GM12891 (cell line): ENCODE measurements around the gene SRXN1.

ENCODE experiments used
- PAX5 ChIP-seq: IDR thresholded peaks from 2 replicates; pipeline ENCODE4 v1.6.1; 2011; ENCODE audit warnings: low read length, moderate library complexity, mild to moderate bottlenecking; ENCODE audit not compliant: insufficient read depth, severe bottlenecking
- POLR2A ChIP-seq: IDR thresholded peaks from 2 replicates; pipeline ENCODE4 v1.6.1; 2011; ENCODE audit warnings: low read depth, low read length, control low read depth
- POLR2AphosphoS5 ChIP-seq: IDR thresholded peaks from 2 replicates; pipeline ENCODE4 v1.6.1; 2011; ENCODE audit warnings: low read depth, low read length, control low read depth
- POU2F2 ChIP-seq: IDR thresholded peaks from 2 replicates; pipeline ENCODE4 v1.6.1; 2011; ENCODE audit warnings: low read depth, mild to moderate bottlenecking, control low read depth, low read length, moderate library complexity
- TAF1 ChIP-seq: IDR thresholded peaks from 2 replicates; pipeline ENCODE4 v1.6.1; 2011; ENCODE audit warnings: low read depth, low read length, control low read depth

DNA sequence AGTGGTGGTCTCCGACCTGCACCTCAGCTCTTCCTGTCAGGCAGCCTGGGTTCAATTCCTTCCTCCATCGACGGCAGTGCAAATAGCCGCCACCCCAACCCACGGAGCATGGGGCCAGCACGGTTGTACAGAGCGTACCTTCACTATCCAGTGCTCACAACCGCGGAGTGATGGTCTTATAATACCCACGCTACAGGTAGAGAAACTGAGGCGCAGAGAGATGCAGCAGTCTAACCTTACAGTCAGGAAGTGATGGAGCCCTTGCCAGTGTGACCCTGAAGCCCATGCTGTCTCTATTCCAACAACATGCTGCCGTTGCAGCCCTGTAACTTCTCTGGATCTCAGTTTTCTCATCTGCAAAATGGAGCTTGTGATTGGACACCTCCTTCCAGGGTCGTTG lies 11.6 kb upstream of the SRXN1 start:
- TF ChIP-seq POLR2A: no peak
- no peak for TF ChIP-seq TAF1
- TF ChIP-seq POLR2AphosphoS5: no peak
- TF ChIP-seq POU2F2: no peak
- no peak for TF ChIP-seq PAX5
